HG03520 (cell line): ENCODE data around the gene CHN2.

Source experiments
- ATAC-seq: cut with Tn5 transposase; IDR thresholded peaks from one replicate; pipeline ENCODE4 v1.9.1; 2021; ENCODE audit warnings: mild to moderate bottlenecking, moderate library complexity; ENCODE audit not compliant: unreplicated experiment

CHN2 gene

GRCh38 chr7:29194594-29195427 is at the start of gene CHN2:
TSS of gene CHN2 (plus strand) at chr7:29194775.
- no peak for ATAC-seq

DNA sequence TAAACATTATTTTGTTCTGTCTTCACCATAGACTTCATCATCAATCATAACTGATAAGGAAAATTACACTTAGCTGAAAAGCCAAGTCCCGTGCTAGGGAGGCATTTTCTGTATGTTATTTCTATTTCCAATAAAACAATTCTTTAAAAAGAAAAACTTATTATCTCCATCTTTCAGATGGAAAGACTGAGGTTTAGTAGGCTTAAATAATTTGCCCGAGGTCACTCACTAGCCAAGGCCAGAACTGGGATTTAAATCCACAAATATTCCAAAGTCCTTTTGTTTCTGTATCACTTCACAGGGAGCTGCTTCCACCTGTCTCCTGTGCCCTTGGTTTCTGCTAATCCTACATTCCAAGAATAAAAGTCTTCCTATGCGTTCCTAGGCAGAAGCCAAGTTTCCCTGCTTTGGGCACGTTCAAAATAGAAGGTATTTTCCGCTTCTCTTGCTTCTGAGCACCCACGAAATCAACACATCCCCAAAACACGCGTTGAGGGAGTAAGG is 49.0 kb upstream of the CHN2 start:
- no peak for ATAC-seq

- no peak for ATAC-seq
These were observed 48.4 kb upstream of the CHN2 start, which contains the start of gene CPVL for GRCh38 chr7:29146057-29146706. TSS of gene CPVL (minus strand) at chr7:29146537. CDS start at chr7:29121061, 25,476 bp downstream.

DNA sequence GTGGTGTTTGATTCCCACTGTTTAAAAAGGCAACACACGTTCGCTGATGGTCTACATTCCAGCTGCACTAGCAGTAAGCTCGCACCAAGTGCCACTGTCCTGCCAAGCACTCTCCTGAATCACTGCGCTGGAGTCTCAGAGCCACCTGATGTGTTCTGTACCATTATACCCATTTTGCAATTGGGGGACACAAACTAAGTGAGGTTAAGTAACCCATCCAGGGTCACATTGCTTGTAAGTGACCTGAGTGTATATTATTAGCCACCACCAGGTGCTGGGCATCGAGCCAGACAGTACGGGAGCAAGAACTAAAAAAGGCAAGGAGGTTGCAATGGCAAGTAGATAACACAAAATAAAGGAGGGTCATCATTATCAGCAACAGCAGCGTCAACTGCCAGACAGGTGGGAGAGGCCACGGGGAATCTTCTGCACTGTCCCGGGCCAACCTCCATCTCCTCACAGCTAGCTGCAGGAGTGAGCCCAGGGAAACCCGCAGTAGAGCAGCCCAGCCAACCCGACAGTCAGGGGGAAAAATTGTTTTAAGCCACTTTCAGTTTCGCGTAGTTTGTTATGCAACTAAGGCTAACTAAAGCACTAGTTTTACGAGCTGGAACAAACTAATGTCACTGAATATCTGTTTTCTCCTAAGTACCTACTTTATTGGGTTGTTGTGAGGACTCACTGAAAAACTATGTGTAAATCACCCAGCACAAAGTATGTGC is 47.5 kb upstream of the CHN2 start:
- ATAC-seq, result no peak

GRCh38 chr7:29147821-29148220 is 46.8 kb upstream of the CHN2 start:
- ATAC-seq, result no peak

- no peak for ATAC-seq
These were observed 45.5 kb upstream of the CHN2 start for GRCh38 chr7:29149036-29149435.

GRCh38 chr7:29150856-29151255 is 43.7 kb upstream of the CHN2 start:
- ATAC-seq, result no peak

- ATAC-seq, result no peak
These were observed 40.5 kb upstream of the CHN2 start for GRCh38 chr7:29154076-29154475.

GRCh38 chr7:29156907-29157452 is 37.6 kb upstream of the CHN2 start:
- ATAC-seq, result no peak

GRCh38 chr7:29158795-29159423 is 35.7 kb upstream of the CHN2 start:
- no peak for ATAC-seq

DNA sequence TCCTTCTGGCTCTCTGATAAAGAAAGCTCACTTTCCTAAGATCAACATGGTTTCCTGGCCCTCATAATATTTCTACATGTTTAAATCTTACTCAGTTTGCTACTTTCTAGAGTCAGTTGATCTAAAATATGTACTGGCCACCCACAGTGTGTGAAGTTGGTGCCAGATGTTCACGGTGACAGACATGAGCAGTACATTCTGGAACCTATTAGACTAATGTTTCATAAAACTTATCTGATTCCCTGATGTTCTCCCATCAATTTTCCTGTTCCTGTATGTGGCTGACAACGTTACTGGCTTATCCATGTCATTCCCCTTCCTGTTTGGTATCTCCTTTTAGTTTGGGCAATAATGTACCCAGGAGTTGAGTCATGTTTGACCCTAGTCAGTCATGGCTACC is 34.5 kb upstream of the CHN2 start:
- ATAC-seq, result no peak

GRCh38 chr7:29161231-29161630 is 33.3 kb upstream of the CHN2 start:
- no peak for ATAC-seq

DNA sequence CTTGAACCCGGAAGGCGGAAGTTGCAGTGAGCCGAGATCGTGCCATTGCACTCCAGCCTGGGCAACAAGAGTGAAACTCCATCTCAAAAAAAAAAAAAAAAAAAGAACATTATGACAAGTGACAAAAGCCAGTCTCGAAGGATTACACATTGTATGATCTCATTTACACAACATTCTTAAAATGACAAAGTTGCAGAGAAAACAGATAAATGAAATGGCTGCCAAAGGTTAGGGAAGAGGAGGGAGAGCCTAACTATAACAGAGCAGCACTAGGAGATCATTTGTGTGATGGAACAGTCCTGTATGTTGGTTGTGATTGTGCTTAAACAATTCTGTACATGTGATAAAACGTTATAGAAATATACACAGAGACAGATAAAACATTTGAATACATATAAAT is 32.0 kb upstream of the CHN2 start:
- ATAC-seq, result no peak

DNA sequence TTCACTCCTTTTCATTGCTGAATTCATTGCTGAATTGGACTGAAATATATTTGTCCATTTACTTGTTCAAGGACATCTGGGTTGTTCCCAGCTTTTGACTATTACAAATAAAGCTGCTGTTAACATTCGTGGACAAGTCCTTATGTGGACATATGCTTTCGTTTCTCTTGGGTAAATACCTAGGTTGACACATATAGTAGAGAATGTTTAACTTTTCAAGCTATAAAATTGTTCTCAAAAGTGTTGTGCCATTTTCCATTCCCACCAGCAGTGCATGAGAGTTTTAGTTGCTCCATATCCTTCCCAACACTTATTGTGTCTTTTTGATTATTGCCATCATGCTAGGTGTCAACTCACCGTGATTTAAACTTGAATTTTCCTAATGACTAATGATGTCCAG is 30.7 kb upstream of the CHN2 start:
- no peak for ATAC-seq

DNA sequence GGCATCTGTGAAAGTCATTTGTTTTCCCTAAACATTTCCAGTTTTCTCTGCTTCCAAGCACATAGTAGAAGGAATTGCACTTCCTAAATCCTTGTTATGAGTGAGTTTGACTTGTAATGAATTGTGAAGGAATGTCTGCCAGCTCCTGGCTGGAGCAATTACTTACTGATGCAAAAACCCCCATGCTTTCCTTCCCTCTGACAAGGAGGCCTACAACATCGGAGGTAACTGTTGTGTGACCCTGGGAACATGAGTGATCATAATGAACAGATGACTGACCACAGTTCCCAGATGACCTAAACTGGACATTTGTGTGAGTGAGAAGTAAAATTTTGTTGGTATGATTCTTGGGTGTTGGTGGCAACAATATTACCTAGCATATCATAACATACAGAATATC is 26.9 kb upstream of the CHN2 start:
- ATAC-seq, result no peak

GRCh38 chr7:29170781-29171180 is 23.8 kb upstream of the CHN2 start:
- no peak for ATAC-seq

- no peak for ATAC-seq
These were observed 21.1 kb upstream of the CHN2 start for GRCh38 chr7:29173458-29173857.

GRCh38 chr7:29177963-29178600 is 16.5 kb upstream of the CHN2 start:
- ATAC-seq, result no peak

DNA sequence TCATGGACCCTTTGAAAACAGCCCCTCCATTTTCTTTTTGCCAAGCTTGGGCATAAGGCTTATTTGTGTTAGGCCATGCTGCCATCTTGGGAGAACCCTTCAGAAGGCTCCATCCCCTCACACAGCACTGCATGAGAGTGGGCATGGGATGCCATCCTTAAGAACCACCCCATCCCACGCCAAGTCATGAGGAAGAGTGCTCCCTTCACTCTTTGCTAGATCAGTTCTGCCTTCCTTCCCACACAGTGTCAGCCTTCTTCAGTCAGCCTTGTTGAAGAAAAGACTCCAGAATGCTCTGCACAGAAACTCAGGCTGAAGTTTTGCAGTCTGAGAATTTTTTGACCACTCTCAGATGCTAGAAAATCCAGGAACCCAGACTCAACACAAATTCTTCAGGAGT is 15.5 kb upstream of the CHN2 start:
- ATAC-seq, result no peak

DNA sequence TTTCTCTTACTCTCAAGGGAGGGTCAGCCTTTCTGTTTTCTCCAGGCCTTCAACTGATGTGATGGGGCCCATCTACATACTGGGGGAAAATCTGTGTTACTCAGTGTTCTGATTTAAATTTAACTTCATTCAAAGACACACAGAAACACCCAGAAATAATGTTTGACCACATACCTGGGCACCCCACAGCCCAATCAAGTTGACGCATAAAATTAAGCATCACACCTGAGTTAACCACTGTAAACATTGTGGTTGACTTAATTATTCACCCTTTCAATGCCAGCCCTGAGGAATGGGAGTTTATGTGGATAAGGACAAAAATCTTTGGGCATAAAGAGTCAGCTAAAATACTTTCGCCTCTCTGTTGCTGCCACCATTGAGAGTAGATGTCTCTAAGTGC is 10.0 kb upstream of the CHN2 start:
- no peak for ATAC-seq
